KMS-11 (cell line): ENCODE data around the gene PGA4.

Experiments used
- H2AFZ ChIP-seq: fragments of 200-600 bp; sonication (generic); 2 replicates; pipeline ENCODE4 v1.6.1; 2016; ENCODE audit warnings: antibody characterized with exemption, mixed run types, low read depth
- H3K27ac ChIP-seq: fragments of 200-600 bp; sonication (generic); 2 replicates; pipeline ENCODE4 v1.6.1; 2016; ENCODE audit warnings: mild to moderate bottlenecking, mixed run types
- H3K27me3 ChIP-seq: fragments of 200-600 bp; sonication (generic); 2 replicates; pipeline ENCODE4 v1.6.1; 2017; ENCODE audit warnings: mild to moderate bottlenecking, low read depth, mixed run types, moderate library complexity; ENCODE audit not compliant: insufficient read depth
- H3K36me3 ChIP-seq: fragments of 200-600 bp; sonication (generic); 2 replicates; pipeline ENCODE4 v1.6.1; 2017; ENCODE audit warnings: mild to moderate bottlenecking, mixed run types; ENCODE audit not compliant: insufficient read depth
- H3K4me1 ChIP-seq: fragments of 200-600 bp; sonication (generic); 2 replicates; pipeline ENCODE4 v1.6.1; 2016; ENCODE audit warnings: mild to moderate bottlenecking, low read depth, mixed run types; ENCODE audit not compliant: poor library complexity, severe bottlenecking
- H3K4me2 ChIP-seq: fragments of 200-600 bp; sonication (generic); 2 replicates; pipeline ENCODE4 v1.7.0; 2016; ENCODE audit warnings: mild to moderate bottlenecking, mixed run types
- H3K4me3 ChIP-seq: fragments of 200-600 bp; sonication (generic); IDR thresholded peaks from 2 replicates; pipeline ENCODE4 v1.6.1; 2017; ENCODE audit warnings: low read depth, low read length, mixed read lengths; ENCODE audit not compliant: insufficient read depth
- H3K79me2 ChIP-seq: fragments of 200-600 bp; sonication (generic); 2 replicates; pipeline ENCODE4 v1.6.1; 2016; ENCODE audit warnings: low read depth, mixed run types; ENCODE audit not compliant: insufficient read depth
- H3K9ac ChIP-seq: fragments of 200-600 bp; sonication (generic); 2 replicates; pipeline ENCODE4 v1.6.1; 2016; ENCODE audit warnings: mild to moderate bottlenecking, mixed run types
- H4K20me1 ChIP-seq: fragments of 200-600 bp; sonication (generic); 2 replicates; pipeline ENCODE4 v1.6.1; 2016; ENCODE audit warnings: mild to moderate bottlenecking, mixed run types; ENCODE audit not compliant: insufficient read depth
- TF ChIP-seq, protein P1 (sequence below): fragments of 200-600 bp; sonication (generic); conservative IDR thresholded peaks from 2 replicates; pipeline ENCODE4 v1.6.1; 2017; ENCODE audit warnings: low read depth, mild to moderate bottlenecking, antibody characterized with exemption, low read length, moderate library complexity, mixed read lengths

PGA4 gene

DNA sequence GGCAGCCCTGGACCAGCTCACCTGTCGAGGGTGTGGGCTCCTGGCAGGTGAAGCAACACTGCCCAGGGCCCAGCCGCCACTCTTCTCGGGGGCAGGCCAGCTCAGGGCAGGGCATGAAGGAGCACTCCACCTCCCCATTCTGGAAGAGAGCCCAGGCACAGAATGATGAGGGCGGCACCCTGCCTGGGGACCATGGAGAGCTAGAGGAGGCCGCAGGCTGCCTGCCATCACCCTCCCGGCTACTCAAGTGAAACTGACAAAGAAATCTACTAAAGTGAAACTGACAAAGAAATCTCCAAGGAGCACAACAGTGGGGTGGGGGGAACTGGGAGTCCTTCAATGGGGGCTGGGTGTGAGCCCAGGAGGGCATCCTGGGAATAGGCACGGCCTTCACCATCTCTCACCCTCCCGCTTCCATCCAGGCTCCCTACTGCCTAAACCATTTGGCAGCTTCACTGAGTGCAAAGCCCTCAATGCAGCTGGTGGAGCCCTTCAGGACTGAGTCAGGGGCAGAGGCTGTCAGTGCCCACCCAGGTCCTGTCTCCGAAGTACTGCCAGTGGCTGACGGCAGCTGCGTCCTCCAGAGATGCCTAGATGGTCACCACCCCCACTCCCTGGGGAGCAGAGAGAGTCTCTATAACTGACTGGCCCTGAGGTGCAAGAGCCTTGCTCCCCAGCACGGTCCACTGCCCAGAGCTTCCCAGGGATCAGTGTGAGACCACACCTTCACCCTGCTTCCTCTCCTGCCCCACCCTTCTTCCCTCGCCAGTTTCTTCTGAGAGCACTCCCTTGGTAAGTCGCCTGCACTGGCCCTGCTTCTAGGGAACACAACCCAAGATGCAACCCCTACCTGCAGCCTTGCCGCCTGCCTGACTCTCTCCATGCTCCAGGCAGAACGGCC, 51.3 kb downstream of the PGA4 start:
- Histone ChIP-seq H3K4me1 (no peaks in the 10 kb centered on the region), H4K20me1 (no peaks in the 10 kb centered on the region), H3K27me3 (no peaks in the 10 kb centered on the region), H3K79me2 (no peaks in the 10 kb centered on the region), H3K4me2 (no peak overlapping the region), H3K9ac (no peak overlapping the region), H3K36me3 (no peaks in the 10 kb centered on the region), H3K27ac (no peak overlapping the region), H2AFZ (no peak overlapping the region), H3K4me3 (no peak overlapping the region)
- TF ChIP-seq, protein P1, sequence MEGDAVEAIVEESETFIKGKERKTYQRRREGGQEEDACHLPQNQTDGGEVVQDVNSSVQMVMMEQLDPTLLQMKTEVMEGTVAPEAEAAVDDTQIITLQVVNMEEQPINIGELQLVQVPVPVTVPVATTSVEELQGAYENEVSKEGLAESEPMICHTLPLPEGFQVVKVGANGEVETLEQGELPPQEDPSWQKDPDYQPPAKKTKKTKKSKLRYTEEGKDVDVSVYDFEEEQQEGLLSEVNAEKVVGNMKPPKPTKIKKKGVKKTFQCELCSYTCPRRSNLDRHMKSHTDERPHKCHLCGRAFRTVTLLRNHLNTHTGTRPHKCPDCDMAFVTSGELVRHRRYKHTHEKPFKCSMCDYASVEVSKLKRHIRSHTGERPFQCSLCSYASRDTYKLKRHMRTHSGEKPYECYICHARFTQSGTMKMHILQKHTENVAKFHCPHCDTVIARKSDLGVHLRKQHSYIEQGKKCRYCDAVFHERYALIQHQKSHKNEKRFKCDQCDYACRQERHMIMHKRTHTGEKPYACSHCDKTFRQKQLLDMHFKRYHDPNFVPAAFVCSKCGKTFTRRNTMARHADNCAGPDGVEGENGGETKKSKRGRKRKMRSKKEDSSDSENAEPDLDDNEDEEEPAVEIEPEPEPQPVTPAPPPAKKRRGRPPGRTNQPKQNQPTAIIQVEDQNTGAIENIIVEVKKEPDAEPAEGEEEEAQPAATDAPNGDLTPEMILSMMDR = no peak

DNA sequence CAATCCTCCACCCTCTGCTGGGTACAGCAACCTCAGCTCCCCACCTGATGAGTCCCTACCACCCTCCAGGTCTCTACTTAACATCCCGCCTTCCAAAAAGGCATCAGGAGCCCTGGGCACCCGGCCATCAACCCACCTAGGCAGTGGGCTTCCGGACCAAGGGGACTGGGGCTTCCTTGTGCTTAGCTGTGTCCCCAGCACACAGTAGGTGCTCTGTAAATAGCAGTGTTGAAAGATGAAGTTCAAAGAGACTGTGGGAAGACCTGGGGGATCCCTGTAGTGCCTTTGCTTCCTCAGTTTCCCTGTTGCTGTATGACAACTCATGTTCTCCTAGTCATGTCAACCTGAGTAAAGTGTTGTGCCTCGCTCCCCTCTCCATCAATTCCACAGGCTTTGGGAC, 51.9 kb downstream of the PGA4 start:
- H3K9ac ChIP-seq = no peak overlapping the region

GRCh38 chr11:61275191-61275590, 53.0 kb downstream of the PGA4 start:
- Histone ChIP-seq H3K9ac (no peak overlapping the region), H3K36me3 (no peaks in the 10 kb centered on the region), H4K20me1 (no peaks in the 10 kb centered on the region), H3K27me3 (no peaks in the 10 kb centered on the region), H3K4me3 (no peak overlapping the region), H2AFZ (no peak overlapping the region), H3K4me2 (no peak overlapping the region), H3K4me1 (no peaks in the 10 kb centered on the region), H3K79me2 (no peaks in the 10 kb centered on the region), H3K27ac (no peak overlapping the region)
- TF ChIP-seq, protein P1 = no peak

More for the DNA sequence above, 51.9 kb downstream of the PGA4 start:
- Histone ChIP-seq H3K4me1 (no peaks in the 10 kb centered on the region), H3K79me2 (no peaks in the 10 kb centered on the region), H2AFZ (no peak overlapping the region), H3K36me3 (no peaks in the 10 kb centered on the region), H4K20me1 (no peaks in the 10 kb centered on the region), H3K27ac (no peak overlapping the region), H3K4me2 (no peak overlapping the region), H3K27me3 (no peaks in the 10 kb centered on the region), H3K4me3 (no peak overlapping the region)
- TF ChIP-seq, protein P1 = no peak

DNA sequence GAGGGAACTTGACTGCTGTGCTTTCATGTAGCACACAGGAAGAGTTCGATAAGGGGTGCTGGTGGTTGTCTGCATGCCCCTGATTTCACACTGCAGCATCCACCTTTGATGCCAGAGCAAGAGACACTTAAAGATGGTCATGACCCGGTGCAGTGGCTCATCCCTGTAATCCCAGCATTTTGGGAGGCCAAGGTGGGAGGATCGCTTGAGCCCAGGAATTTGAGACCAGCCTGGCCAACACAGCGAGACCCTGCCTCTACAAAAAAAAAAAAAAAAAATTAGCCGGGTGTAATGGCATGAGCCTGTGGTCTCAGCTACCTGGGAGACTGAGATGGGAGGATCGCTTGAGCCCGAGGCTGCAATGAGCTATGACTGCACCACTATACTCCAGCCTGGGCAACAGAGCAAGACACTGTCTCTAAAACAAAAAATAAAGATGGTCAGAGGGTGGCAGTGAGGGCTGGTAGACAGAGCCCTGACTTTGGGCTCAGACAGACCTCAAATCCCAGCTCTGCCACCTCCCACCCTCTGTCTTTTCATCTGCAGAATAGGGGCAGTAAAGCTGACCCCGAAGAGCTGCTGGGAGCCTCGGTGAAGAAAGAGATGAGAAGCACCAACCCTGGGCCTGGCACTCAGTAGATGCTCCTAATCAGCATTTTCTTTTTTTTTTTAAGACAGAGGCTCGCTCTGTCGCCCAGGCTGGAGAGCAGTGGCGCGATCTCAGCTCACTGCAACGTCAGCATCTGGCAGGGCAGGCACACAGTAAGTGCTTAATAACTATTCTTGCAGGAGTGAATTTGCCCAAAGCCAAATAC, 55.2 kb downstream of the PGA4 start:
- H3K4me2 ChIP-seq = no peak overlapping the region
- no peaks in the 10 kb centered on the region for H3K27me3 ChIP-seq
- no peaks in the 10 kb centered on the region for H3K4me1 ChIP-seq
- H3K79me2 ChIP-seq = no peaks in the 10 kb centered on the region
- no peak overlapping the region for H3K9ac ChIP-seq
- no peak overlapping the region for H3K27ac ChIP-seq
- no peak overlapping the region for H3K4me3 ChIP-seq
- TF ChIP-seq, protein P1 = no peak
- no peak overlapping the region for H2AFZ ChIP-seq
- no peaks in the 10 kb centered on the region for H4K20me1 ChIP-seq
- no peaks in the 10 kb centered on the region for H3K36me3 ChIP-seq
